A549 (cell line): ENCODE data around the gene CLECL1.

Source experiments
- CTCF ChIP-seq: fragments of >200 bp; sonication (Bioruptor Twin); formaldehyde crosslinking; IDR thresholded peaks from 3 replicates; pipeline ENCODE4 v1.5.1; 2016
- JUNB ChIP-seq: fragments of >200 bp; sonication (Bioruptor Twin); formaldehyde crosslinking; IDR thresholded peaks from 2 replicates; pipeline ENCODE4 v1.6.1; 2016
- KDM5A ChIP-seq: fragments of 200-600 bp; sonication (generic); IDR thresholded peaks from 2 replicates; pipeline ENCODE4 v1.6.1; 2016; ENCODE audit warnings: antibody characterized with exemption, mild to moderate bottlenecking
- MAX ChIP-seq: IDR thresholded peaks from 2 replicates; pipeline ENCODE4 v1.6.1; 2012
- POLR2A ChIP-seq: IDR thresholded peaks from 2 replicates; pipeline ENCODE4 v1.6.1; 2012; ENCODE audit warnings: mild to moderate bottlenecking, low read length
- SMC3 ChIP-seq: fragments of >200 bp; sonication (Bioruptor Twin); formaldehyde crosslinking; IDR thresholded peaks from 3 replicates; pipeline ENCODE4 v1.6.1; 2018; ENCODE audit warnings: inconsistent platforms

GRCh38 chr12:9698681-9699080, 34.2 kb downstream of the CLECL1 start:
- TF ChIP-seq JUNB (no peak), CTCF (no peak), POLR2A (no peak), KDM5A (no peak), MAX (no peak), SMC3 (no peak)
